Ovary (tissue), 10 donors: ENCODE data around the gene BARHL2. TPM values are rescaled to one million over a fixed set of nuclear protein-coding genes. Genes with fewer than 3 reads are reported as not detected.
A peak's percentile ranks its signal among the peaks of the same experiment; 100 is the strongest.

Source experiments
- DNase-seq, 5 donors: peaks; one replicate each; pipeline ENCODE4 v3.0.0-alpha.2; 2019 to 2020
- H3K27ac ChIP-seq, 2 donors: fragments of 200-600 bp; one replicate each; pipeline versions ENCODE4 v1.5.1 to v1.8.0; 2019 to 2022
- H3K27me3 ChIP-seq: fragments of 200-600 bp; one replicate; pipeline ENCODE4 v1.8.0; 2022
- H3K36me3 ChIP-seq: fragments of 200-600 bp; sonication (generic); one replicate; pipeline ENCODE4 v1.5.1; 2019
- H3K4me1 ChIP-seq: one replicate; pipeline ENCODE4 v1.8.1; 2013; ENCODE audit warnings: mild to moderate bottlenecking, moderate library complexity; ENCODE audit not compliant: insufficient read depth
- H3K4me3 ChIP-seq: fragments of 200-600 bp; sonication (generic); one replicate; pipeline ENCODE4 v1.5.1; 2017
- H3K9me3 ChIP-seq, 2 donors: fragments of 200-600 bp in 1 of 2; sonication (generic) in 1 of 2; one replicate each; pipeline versions ENCODE4 v1.5.1 to v1.8.1; 2013 to 2019; ENCODE audit warnings: mild to moderate bottlenecking in 1 of 2, moderate library complexity in 1 of 2
- EP300 ChIP-seq: sonication (generic); formaldehyde crosslinking; IDR thresholded peaks from one replicate; pipeline ENCODE4 v1.6.1; 2017; ENCODE audit warnings: antibody characterized with exemption
- POLR2A ChIP-seq: fragments of 450-650 bp; IDR thresholded peaks from one replicate; pipeline ENCODE4 v1.6.1; 2017; ENCODE audit warnings: antibody characterized with exemption, mild to moderate bottlenecking, moderate library complexity
- WGBS, 3 donors: extraction: QIAGEN DNeasy Blood & Tissue Kit in 1 of 3; methylation state at CpG; one replicate each; pipeline versions ENCODE4 v1.1.5 to v1.1.7; 2013 to 2017; 5-methylcytosine and 5-hydroxymethylcytosine counted together
- intact Hi-C, 4 donors: fragments of 100-400 bp; cut with DNase I; formaldehyde crosslinking; loops; one replicate each; pipeline versions ENCODE4 v1.11.0 to v1.15.1; 2022 to 2023
- long read RNA-seq, 3 donors: library from polyadenylated mRNA in 2 of 3; unstranded in 2 of 3; transcript quantifications; one replicate each; pipeline ENCODE4 v2.0.0 and lab custom pipeline, GENCODE V29; 2021 to 2026
- polyA plus RNA-seq, 2 donors: library from polyadenylated mRNA; stranded (reverse); fragments of 200-250 nt in 1 of 2; fragments of 350-450 nt in 1 of 2; fragmentation: Illumina TruSeq in 1 of 2; extraction: RNeasy Lipid Tissue Mini Kit (QIAGEN cat#74804) in 1 of 2; gene quantifications; one replicate each; pipeline ENCODE4 v1.2.3, GENCODE V29; 2013 to 2014
- total RNA-seq, 7 donors: library from RNA; depleted of rRNA in 2 of 7; stranded (reverse); fragments of >200 nt in 2 of 7; fragmentation: NEBNext Ultra II Directional in 3 of 7; extraction: Animal tissue kit (Norgen Biotek cat#: 25700) in 3 of 7; gene quantifications; one replicate each; pipeline versions ENCODE4 v1.1.0 to v1.2.4, GENCODE V29; 2016 to 2023
- TF ChIP-seq, protein P1 (sequence below), 3 donors: fragments of 450-650 bp in 2 of 3; fragments of 200-600 bp in 1 of 3; IDR thresholded peaks; one replicate each; pipeline versions ENCODE4 v1.5.1 to v1.8.0; 2016 to 2022; ENCODE audit warnings: antibody characterized with exemption in 3 of 3, mild to moderate bottlenecking in 1 of 3
- donor health status: DM: no; HTN: no; CAD: no; lungs with moderate emphysema.
- donor health status: DM: no; HTN: no; CAD: no.
- donor health status: Bipolar disorder and iron deficiency.
- donor health status: DM: yes; HTN: yes; CAD: no.
- donor health status: DM: no; HTN: no; CAD: no.
- donor health status: DM: yes; HTN: yes; CAD: no.

Gene BARHL2
- total RNA-seq (not detected), polyA plus RNA-seq (not detected)
- long read RNA-seq, donor 1, result 0 reads
- long read RNA-seq, donor 2, partial matches to known transcripts, result 0 of 2 reads
- long read RNA-seq, donor 2, other reads (novel, unspliced or antisense), result 0 of 2 reads
- long read RNA-seq, donor 3, result 0 reads

GRCh38 chr1:90716552-90717355 is at the start of gene BARHL2:
Gene BARHL2, minus strand, starts transcription at chr1:90717302. Its CDS starts 107 bp downstream, at chr1:90717195.
- H3K27me3 ChIP-seq, result no peaks in the 10 kb centered on the region
- no peak within 1 kb of the TSS for H3K27ac ChIP-seq
- WGBS, 3 donors, result 2 to 4% (median 3%) methylated on average over 56 to 58 of the region's 58 CpGs
- DNase-seq, result no peak
- H3K9me3 ChIP-seq, result no peaks in the 10 kb centered on the region
- peak within 1 kb of the TSS; percentile 17 for H3K4me3 ChIP-seq
- intact Hi-C loops, result no loop called here
- no peak for TF ChIP-seq POLR2A
- TF ChIP-seq EP300, result no peak
- TF ChIP-seq, protein P1, sequence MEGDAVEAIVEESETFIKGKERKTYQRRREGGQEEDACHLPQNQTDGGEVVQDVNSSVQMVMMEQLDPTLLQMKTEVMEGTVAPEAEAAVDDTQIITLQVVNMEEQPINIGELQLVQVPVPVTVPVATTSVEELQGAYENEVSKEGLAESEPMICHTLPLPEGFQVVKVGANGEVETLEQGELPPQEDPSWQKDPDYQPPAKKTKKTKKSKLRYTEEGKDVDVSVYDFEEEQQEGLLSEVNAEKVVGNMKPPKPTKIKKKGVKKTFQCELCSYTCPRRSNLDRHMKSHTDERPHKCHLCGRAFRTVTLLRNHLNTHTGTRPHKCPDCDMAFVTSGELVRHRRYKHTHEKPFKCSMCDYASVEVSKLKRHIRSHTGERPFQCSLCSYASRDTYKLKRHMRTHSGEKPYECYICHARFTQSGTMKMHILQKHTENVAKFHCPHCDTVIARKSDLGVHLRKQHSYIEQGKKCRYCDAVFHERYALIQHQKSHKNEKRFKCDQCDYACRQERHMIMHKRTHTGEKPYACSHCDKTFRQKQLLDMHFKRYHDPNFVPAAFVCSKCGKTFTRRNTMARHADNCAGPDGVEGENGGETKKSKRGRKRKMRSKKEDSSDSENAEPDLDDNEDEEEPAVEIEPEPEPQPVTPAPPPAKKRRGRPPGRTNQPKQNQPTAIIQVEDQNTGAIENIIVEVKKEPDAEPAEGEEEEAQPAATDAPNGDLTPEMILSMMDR (IDR thresholded peaks at IDR 0.05), result no peak
- no peaks in the 10 kb centered on the region for H3K36me3 ChIP-seq
- H3K4me1 ChIP-seq, result peaks cover 2% of the 10 kb centered on the region

DNA sequence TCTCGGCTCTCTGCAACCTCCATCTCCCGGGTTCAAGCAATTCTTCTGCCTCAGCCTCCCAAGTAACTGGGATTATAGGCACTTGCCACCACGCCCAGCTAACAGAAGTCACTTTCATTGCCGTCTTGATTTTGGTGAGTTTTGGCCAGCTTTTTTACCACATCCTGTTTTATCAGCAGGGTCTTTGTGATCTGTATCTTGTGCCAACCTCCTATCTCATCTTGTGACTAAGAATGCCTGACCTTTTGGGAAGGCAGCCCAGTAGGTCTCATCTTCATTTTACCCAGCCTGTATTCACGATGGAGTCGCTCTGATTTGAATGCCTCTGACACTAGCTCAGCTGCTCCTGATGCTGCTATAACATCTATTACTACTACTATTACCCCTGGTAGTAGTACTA is 46.8 kb upstream of the BARHL2 start:
- Histone ChIP-seq H3K4me1 (no peaks in the 10 kb centered on the region), H3K27ac (no peak overlapping the region), H3K36me3 (no peaks in the 10 kb centered on the region), H3K9me3 (no peaks in the 10 kb centered on the region), H3K27me3 (no peaks in the 10 kb centered on the region), H3K4me3 (no peak overlapping the region)
- 82 to 86% (median 86%) methylated on average over 6 of the region's 6 CpGs for WGBS, 3 donors
- intact Hi-C loops, result no loop called here
- no peak for DNase-seq
- TF ChIP-seq POLR2A, result no peak
- TF ChIP-seq EP300, result no peak
- TF ChIP-seq, protein P1 (IDR thresholded peaks at IDR 0.05), result no peak

DNA sequence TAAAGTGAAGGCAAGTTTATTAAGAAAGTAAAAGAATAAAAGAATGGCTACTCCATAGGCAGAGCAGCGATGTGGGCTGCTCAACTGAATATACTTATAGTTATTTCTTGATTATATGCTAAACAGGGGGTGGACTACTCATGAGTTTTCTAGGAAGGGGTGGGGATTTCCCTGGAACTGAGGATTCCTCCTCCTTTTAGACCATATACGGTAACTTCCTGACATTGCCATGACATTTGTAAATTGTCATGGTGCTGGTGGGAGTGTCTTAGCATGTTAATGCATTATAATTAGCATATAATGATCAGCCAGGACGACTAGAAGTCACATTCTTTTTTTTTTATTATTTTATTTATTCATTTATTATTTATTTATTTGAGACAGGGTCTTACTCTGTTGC is 46.4 kb upstream of the BARHL2 start:
- Histone ChIP-seq H3K27me3 (no peaks in the 10 kb centered on the region), H3K36me3 (no peaks in the 10 kb centered on the region), H3K27ac (no peak overlapping the region), H3K4me1 (no peaks in the 10 kb centered on the region), H3K4me3 (no peak overlapping the region), H3K9me3 (no peaks in the 10 kb centered on the region)
- TF ChIP-seq EP300 (no peak), POLR2A (no peak)
- TF ChIP-seq, protein P1 (IDR thresholded peaks at IDR 0.05), result no peak
- intact Hi-C loops, result no loop called here
- DNase-seq, result no peak
- 69 to 80% (median 70%) methylated on average over 3 of the region's 3 CpGs for WGBS, 3 donors

DNA sequence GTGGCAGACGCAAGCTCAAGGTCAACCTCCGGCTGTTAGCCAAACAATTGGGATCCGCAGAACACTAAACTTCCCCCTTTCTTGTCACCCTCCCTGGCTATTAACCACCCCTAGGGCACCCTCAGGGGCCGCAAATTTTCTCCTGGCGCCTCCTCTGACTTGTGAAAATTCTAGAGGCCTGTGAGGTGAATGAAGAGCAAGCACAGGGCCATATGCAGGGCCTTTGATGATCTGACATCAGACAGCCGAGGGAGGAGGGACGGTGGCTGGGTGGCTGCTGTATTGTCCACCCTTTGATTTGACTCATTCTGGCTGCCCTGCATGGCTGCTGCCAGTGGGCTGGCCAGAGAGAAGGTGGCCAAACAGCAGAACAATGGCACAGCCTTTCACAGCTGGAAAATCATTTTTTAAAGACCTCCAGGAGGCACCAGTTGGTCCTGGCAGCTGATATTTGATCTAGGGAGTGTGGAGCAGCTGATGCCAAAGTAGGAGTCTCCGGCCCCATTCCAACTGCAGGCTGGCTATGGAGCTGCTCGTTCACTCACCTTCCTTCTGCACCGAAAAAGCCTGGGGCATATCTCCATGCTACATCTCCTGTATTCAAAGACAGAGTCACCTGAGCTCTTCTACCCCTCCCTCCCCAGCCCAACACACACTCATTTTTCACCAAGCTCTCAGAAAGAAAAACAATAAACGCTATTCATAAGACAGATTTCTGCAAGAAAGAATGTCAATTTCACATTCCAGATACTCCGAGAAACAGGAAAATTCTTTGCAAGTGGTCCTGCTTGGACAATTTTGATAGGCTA is 44.9 kb upstream of the BARHL2 start:
- Histone ChIP-seq H3K9me3 (no peaks in the 10 kb centered on the region), H3K27me3 (no peaks in the 10 kb centered on the region), H3K4me3 (no peak overlapping the region), H3K4me1 (no peaks in the 10 kb centered on the region), H3K36me3 (no peaks in the 10 kb centered on the region), H3K27ac (no peak overlapping the region)
- 9 to 22% (median 12%) methylated on average over 12 of the region's 12 CpGs for WGBS, 3 donors
- no peak for DNase-seq
- TF ChIP-seq, protein P1 (IDR thresholded peaks at IDR 0.05), result no peak
- TF ChIP-seq POLR2A (no peak), EP300 (no peak)
- intact Hi-C loops, result no loop called here
